GM19438 (cell line): ENCODE results near the gene PLEKHG3.

Experiments
- ATAC-seq: cut with Tn5 transposase; IDR thresholded peaks from one replicate; pipeline ENCODE4 v1.9.1; 2021; ENCODE audit warnings: low read depth; ENCODE audit not compliant: unreplicated experiment

Gene PLEKHG3

DNA sequence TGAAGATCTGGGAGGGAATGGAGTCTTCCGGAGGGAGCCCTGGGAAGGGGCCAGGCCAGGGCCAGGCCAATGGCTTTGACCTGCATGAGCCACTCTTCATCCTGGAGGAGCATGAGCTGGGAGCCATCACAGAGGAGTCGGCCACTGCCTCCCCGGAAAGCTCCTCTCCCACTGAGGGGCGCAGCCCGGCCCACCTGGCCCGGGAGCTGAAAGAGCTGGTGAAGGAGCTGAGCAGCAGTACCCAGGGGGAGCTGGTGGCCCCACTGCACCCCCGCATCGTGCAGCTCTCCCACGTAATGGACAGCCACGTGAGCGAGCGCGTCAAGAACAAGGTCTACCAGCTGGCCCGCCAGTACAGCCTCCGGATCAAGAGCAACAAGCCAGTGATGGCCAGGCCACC is 37.7 kb downstream of the PLEKHG3 start:
- no peak for ATAC-seq

DNA sequence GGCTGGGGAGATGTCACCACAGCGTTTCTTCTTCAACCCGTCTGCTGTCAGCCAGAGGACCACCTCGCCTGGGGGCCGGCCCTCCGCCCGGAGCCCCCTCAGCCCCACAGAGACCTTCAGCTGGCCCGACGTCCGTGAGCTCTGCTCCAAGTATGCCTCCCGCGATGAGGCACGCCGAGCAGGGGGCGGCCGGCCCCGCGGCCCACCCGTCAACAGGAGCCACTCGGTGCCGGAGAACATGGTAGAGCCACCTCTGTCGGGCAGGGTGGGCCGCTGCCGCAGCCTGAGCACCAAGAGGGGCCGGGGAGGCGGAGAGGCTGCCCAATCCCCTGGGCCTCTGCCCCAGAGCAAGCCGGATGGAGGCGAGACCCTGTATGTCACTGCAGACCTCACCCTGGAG is 38.8 kb downstream of the PLEKHG3 start:
- no peak for ATAC-seq

DNA sequence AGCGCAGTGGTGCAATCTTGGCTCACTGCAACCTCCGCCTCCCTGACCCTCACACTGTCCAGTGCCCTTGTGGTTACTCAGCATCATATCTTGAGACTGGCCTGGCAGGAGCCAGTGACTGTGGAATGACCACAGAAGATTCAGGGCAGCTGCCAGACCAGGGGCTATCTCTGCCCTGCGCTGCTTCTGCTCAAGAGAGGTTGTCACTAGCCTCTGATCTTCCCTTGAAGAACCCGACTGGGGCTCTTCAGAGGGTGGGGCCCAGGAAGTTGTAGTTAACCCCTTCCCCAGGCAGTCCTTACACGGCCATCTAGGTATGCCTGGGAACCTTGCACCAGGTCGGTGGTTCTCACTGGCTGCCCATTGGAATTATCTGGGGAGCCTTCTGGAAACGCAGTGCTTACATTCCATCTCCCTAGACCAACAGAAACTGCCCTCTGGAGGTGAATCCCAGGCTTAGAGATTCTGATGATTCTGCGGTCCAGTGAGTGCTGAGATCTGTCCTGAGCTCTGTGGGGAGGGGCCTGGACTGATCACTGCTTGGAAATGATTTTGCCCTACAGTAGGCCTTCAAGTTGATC is 41.4 kb downstream of the PLEKHG3 start:
- no peak for ATAC-seq

DNA sequence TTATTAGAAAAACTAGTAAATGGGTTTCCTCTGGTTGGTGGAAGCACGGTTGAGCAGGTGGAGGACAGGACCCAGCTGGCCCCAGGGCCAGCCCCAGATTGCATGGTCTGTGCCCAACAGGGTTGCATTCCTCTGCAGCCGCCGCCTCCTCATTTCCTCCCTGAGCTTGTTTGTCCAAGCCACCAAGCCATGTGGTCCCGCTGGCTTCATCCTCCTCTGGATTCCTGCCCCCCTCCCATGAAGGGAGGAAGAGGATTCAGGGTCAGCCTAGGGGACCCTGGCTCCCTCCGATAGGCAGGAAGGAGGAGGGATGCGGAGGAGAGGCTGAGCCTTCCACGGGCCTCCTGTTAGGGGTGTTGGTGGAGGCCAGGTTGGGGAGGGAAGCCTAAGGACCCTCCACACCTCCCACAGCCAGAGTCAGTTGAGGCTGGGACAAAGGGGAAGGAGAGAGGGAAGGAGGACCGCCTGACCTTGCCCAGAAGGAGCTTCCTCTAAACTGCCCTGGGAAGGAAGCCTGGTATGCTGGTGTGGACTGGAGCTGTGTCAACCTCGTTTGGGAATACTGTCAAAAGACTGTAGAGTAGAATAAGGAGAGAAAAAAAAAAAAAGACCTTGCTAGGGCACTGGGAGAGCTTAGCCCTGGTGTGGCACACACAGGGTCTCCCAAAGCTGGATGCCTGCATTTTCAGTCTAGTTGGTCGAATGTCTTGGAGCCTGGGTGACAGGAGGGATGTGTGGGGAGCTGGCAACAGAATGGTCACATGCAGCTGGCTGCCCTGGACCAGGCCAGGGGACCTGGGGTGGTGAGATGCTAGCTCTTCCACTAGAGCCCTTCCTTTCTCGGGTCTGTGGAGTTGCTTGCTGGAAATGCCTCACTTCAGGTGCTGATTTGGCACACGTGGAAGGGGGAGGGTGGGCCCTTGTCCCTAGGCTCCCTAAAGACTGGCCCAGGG is 42.4 kb downstream of the PLEKHG3 start:
- no peak for ATAC-seq

DNA sequence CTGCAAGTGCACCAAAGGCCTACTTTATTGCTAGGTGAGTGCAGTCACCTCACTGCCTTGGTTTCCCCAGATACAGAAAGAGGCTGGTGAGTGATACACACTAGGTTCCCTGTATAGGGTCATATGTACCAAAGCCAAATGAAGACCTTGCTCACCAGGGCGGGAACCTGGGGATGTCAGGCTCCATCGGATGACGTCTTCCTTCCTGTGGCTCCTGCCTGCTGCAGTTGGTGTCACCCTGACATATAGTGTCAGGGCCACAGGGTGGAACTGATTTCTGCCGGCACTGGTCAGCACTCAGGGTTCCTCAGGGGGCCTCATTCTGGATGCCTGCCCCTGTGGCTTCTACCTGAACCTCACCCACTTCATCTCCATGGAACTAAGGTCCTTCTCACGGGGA is 43.1 kb downstream of the PLEKHG3 start:
- ATAC-seq: no peak

DNA sequence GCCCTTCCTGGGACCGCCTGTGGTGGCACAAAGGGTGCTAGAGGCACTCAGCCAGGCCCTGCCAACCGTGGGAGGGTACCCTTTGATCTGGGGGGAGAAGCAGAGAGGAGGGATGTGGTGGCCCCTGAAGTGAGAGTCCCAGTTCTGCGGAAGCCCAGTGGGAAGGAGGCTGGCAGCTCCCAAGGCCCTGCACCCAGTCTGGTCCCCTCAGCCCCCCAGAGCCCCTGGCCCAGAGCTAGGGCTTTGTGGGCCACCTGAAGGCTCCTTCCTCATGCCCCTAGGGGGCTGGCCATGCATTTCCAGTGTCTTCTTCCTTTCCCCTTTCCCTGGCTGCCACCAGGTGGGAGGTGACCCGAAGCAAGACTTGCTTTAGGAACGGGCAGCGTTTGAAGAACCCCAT is 44.3 kb downstream of the PLEKHG3 start:
- no peak for ATAC-seq

DNA sequence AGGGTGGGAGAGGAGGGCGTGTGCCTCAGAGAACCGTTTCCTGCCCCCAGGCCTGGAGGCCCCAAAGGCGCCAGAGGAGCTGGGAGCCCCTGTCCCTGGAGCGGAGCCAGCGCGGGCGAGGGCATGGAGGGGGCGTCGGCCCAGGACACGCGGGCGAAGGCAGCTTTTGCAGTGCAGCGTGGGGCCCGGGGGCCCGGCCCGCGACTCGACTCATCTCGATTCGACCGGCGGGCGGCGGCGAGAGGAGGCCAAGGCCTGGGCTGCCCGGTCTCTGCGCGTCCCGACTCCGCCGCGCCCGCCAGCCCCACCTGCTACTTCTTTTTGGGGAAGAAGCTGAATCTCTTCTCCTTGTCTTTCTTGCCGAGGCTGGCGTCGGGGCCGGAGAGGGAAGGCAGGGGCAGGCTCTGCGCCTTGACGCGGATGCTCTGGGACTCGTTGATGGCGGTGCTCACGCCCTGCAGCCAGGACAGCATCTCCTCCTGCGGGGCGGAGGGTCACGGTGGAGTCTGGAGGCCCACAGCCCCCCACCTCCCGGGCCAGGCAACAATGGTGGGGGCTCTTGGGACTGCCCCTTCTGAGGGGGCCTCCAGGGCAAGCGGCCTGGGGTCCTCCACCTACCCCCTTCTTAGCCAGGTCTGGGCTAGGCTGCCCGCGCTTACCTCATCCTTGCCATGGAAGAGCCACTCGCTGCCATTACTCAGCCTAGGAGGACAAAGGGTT is 44.9 kb downstream of the PLEKHG3 start:
- no peak for ATAC-seq

DNA sequence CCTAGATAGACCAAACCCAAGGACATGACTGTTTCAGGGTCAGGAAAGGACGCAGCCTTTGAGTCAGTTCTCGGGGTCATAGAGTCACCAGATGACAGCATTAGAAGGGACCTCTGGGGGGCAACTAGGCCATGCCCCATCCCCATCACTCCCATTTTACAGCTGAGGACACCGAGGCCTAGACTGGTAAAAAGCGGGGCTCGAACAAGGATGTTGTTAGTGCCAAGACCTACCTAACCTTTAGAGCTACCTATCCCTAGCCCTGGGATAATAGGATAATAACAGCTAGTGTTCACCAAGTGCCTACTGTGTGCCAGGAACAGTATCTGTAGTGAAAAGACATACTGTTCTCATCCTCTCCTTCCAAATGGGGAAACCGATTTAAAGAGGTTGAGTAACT is 48.7 kb downstream of the PLEKHG3 start:
- ATAC-seq: no peak

DNA sequence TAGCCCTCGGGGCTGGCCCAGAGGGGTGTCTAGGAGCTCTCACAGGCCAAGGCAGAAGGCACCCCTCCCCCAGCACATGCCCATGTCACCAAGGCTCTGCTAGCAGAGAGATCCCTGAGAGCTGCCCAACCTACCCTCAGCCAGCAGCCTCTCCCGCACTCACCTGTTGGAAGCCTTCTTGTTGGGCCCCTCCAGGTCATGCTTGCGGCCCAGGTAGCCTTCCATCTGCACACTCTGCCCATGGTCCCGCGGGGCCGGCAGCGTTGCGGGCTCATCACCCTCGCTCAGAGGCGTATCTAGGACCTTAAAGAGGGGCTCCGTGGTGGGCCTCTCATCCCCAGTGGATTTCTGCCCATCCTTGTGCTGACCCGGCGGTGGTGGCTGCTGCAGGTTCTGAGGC is 49.1 kb downstream of the PLEKHG3 start:
- ATAC-seq: no peak

DNA sequence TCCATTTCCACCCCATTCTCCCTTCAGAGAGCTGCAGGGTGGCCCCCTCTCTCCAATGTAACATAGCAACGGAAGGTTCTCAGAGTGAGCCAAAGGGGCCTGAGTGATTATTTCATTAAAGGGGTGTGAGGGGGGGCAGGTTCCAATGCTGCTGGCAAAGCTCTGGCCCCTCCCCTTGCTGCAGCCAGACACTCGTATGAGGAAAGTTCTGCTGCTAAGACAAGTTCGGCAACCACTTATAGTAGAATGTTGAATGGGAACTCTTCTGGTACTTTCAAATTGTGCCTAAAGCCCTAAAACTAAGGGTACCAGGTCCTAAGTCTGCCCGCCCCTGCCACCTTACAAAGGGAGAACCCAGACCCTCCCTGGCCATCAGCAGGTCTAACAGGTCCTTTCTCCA is 49.8 kb downstream of the PLEKHG3 start:
- ATAC-seq: no peak

DNA sequence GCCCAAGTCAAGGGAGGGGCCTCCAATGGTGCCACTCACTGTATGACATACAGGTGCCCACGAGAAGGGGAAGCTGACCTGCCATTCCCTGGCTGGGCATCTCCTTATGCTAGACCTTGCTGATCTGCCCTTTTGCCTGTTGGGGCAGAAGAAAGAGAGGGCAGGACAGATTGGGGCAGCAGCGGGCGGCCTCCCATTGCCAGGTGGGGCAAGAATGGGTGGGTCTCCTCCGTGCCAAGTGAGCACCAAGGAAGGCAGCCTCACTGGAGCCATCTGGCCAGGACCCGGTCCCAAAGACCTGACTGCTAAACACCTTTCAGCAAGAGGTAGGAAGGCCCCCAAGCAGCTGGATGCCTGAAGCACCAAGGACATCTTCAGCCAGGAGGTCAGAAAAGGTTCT is 50.5 kb downstream of the PLEKHG3 start:
- ATAC-seq: no peak

DNA sequence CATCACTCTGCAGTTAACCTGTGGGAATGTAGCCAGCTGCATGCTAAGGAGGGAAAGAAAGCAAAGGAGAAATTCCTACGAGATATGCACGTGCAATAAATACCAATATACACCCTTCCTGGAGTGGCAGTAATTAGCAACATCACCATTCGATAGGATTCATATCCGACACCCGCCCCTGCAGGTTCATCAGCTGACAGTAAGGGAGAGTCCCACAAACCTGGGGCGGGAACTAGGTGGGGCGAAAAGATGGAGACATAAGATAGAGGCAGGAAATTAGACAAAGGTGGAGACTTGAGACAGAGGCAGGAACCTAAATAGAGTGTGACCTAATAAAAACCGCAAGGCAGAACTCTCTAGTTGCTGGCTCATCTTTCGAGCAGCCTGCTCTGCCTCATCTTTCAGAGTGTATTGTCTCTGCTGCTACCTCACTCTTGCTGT is 51.6 kb downstream of the PLEKHG3 start:
- no peak for ATAC-seq

DNA sequence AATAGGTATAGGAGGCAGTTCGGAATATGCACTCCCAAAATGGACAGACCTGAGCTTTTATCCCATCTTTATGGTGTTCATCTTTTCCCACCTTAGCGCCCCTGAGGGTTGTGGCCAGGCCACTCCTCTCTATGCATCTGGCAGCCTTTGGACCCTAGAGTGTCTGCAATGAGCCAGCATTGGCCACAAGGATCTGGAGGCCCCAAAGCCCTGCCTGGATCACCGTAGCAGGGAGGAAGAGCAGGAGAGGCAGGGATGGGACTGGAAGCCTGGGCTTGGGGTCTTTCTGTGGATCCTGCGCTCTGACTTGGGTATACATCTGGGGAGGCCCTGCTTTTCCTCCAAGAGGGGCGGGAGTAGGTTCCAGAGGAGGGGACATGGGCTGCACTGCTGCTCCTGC is 52.5 kb downstream of the PLEKHG3 start:
- ATAC-seq: no peak

DNA sequence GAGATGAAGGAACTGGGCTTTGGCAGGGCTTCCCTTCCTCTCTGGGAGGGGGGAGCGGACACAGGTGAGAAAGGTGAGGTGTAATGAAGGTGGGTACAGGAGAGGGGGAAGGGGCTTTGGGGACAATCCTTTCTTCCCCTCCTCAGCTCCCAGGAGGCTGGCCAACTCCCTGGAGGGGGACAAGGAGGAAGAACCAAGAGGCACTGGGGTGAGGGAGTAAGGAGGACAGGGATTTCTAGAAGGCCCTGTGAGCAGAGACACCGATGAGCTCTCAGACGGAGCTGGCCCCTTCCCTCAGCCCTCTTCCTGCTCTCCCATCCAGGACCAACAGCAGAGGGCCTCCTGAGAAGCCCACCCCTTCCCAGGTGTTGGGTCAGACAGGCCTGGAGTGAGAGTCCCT is 53.4 kb downstream of the PLEKHG3 start:
- ATAC-seq: no peak

DNA sequence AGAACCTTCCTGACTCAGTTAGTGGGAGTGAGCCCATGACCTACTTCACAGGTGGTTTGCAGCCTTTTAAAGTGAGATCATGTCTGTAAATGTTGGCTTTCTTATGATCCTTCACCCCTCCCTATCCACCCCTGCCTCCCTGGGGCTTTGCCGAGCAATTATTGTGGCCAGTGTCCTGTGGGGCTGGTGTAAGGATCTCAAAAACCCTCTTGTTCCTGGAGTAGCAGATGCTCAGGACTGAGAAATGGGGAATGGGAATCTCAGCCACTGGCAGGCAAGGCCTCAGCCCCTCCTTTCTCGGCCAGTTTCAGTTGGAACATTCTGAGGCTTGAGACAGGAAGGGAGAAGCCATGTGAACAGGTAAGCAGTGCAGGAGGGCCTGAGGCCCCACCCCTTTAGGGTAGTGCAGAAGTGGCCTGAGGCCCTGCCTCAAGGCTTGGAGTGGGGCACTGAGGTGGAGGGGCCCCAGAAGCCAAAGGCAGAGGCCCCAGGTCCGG is 53.8 kb downstream of the PLEKHG3 start:
- no peak for ATAC-seq

DNA sequence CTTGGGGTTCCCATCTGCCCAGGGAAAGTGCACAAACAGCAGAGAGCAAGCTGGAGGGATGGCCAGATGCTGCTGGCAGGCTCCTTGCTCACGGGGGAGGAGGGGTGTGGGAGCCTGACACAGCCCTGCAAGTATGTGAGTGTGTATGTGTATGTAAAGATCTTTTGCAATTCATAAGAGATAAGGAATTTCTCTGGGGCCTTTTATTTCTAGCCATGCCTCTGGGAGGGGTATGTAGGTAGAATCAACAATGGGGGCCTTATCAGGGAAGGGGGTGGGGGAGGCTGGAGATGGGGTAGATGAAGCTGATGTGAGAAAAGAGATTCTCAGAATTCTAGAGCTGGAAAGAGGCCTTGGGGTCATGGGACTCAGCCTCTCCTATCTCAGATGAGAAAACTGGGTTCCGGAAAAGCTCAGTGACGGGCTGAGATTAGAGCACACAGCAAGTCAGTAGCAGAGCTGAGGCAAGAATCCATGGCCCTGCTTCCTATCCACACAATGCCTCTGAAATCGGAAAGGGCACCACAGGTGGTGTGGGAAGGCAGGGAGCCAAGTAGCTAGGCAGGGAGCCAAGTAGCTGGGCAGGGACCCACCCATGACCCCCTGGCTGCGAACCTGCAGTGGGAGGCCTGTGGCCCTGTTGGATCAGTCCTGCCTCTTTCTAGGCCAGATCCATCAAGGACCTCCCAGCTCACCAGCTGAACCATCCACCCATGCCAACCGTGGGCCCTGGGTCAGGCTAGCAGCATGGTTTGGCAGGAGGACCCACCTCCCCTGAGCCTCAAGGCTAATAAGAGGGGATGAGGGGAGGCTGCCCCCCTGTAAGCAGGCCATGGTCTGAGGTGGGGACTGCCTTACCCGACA is 54.7 kb downstream of the PLEKHG3 start:
- no peak for ATAC-seq

DNA sequence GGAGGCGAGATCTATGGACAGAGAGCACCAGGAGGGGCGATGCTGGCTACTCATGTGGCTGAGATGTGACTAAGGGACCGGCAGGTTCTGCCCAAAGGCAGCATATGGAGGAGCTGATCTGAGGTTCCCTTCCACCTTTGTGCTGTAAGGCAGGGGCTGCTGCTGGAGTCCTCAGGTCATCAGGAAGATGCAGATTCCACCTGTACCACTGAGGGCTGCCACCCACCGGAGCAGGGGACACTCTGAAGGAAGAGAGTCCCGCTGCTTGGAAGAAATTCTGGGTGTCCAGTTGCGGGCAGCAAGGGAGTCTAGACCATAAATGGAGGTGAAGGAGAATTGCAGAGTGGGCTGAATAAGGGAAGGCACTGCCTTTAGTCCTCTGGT is 55.3 kb downstream of the PLEKHG3 start:
- no peak for ATAC-seq

DNA sequence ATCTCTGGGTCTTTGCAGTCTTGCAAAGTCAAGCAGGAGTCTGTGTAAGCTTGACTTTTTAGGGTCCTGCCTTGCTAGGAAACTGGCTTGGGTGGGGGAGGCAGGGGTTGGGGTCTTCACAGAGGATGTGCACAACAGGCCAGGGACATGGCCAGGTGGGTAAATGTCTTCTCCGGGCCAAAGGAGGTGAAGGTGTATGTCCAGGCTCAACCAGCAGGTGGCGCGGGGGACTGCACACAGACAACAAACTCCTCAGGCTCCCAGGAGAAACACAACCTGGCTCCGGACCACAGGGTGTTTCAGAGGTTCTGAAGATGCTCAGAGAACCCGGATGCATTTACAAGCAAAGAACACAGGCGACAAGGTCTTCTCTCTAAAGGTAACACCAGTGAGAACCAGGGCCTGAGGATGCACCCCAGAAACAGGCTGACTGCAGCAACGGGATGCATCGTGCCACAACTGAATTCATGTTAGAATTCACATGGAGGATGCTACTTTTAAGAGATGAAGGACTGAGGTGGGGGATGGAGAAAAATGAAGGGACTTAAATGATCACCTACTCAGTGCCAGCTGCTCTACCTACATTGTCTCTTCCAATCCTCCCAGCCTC is 56.0 kb downstream of the PLEKHG3 start:
- no peak for ATAC-seq

DNA sequence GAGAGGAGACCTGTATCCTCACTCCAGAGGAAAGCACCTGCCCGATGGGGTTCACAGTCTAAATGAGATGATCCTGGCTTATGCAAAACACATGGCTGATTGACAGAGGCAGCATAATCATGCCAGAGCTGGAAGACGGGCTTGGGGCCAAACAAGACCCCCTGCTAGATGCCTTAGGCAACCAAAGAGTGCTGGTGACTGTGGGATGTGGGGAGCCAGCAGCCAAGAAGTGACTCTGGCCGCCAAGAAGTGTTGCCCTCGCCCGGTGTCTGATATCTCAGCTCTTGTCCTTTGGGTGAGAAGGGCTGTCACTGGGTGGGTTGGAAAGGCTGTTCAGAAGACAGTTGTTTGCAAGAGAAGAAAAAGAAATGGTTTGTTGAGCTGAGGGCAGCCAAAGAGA is 56.7 kb downstream of the PLEKHG3 start:
- no peak for ATAC-seq

DNA sequence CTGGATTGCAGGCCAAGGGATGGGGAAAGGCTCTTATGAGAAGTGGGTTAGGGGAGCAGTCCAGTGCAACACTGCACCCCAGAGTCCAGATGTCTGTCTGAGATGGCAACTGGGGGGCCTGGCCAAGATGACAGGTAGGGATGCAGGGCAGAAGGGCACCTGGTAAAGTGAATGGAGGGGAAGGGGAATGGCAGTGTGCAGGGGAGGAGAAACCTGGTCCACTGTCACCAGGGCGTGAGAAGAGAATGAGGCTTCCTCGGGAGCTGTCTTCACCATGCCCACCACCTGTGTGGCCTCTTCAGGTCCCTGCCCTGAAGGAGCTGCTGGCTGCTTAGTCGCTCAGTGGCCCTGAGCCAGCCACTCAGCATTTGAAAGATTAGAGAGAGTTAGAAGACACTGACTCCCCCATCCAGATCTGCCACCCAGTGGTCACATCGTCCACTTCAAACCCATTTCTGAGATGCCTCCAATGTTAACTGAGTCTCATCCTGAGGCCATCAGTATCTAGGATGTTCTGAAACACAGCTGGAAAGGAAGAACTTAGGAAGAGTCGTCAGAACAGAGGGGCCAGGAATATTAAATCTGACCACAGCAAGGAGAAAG is 57.3 kb downstream of the PLEKHG3 start:
- ATAC-seq: no peak
